CD14-positive monocyte (primary cell): ENCODE results near the gene HTD2. TPM values are rescaled to one million over a fixed set of nuclear protein-coding genes. Genes with fewer than 3 reads are reported as not detected.

Source experiments
- DNase-seq, 3 donors: peaks; one replicate each; pipeline ENCODE4 v3.0.0-alpha.2; 2011 to 2022
- H2AFZ ChIP-seq: 2 replicates; pipeline ENCODE4 v1.6.0; 2012; ENCODE audit warnings: mild to moderate bottlenecking, low read depth, low read length, inconsistent platforms; ENCODE audit not compliant: insufficient read depth, poor library complexity, severe bottlenecking
- H3K27ac ChIP-seq, 2 donors: 1 replicate in 1 of 2; 2 replicates in 1 of 2; pipeline ENCODE4 v1.5.1; 2012 to 2013; ENCODE audit warnings: low read length in 2 of 2, control low read depth in 1 of 2, inconsistent platforms in 1 of 2, low read depth in 1 of 2, mild to moderate bottlenecking in 1 of 2
- H3K27me3 ChIP-seq, 2 donors: one replicate each; pipeline versions ENCODE4 v1.6.0 to v1.6.1; 2011 to 2013; ENCODE audit warnings: low read length in 2 of 2; ENCODE audit not compliant: control insufficient read depth in 2 of 2, insufficient read depth in 2 of 2
- H3K36me3 ChIP-seq, 2 donors: replicated peaks in 1 of 2; 1 replicate in 1 of 2; 2 replicates in 1 of 2; pipeline versions ENCODE4 v1.5.1 to v1.6.1; 2012 to 2013; ENCODE audit warnings: low read length in 2 of 2, control low read depth in 1 of 2, inconsistent platforms in 1 of 2, mild to moderate bottlenecking in 1 of 2; ENCODE audit not compliant: insufficient read depth in 2 of 2, control insufficient read depth in 1 of 2
- H3K4me1 ChIP-seq, 2 donors: 1 replicate in 1 of 2; 2 replicates in 1 of 2; pipeline versions ENCODE4 v1.5.1 to v1.6.1; 2012 to 2013; ENCODE audit warnings: low read length in 2 of 2, control low read depth in 1 of 2, inconsistent platforms in 1 of 2, mild to moderate bottlenecking in 1 of 2, moderate library complexity in 1 of 2; ENCODE audit not compliant: insufficient read depth in 2 of 2, control insufficient read depth in 1 of 2
- H3K4me2 ChIP-seq: replicated peaks from 2 replicates; pipeline ENCODE3; 2012; ENCODE audit warnings: low read length, moderate library complexity, mild to moderate bottlenecking; ENCODE audit not compliant: poor library complexity, severe bottlenecking; ENCODE audit errors: extremely low read depth
- H3K4me3 ChIP-seq, 3 experiments: fragments of 200-600 bp in 1 of 3; sonication (generic) in 1 of 3; replicated peaks in 1 of 3; 1 replicate in 2 of 3; 2 replicates in 1 of 3; pipeline ENCODE4 v1.5.1; 2011 to 2013; ENCODE audit warnings: low read length in 3 of 3, mild to moderate bottlenecking in 3 of 3, control low read depth in 2 of 3, low read depth in 2 of 3, inconsistent platforms in 1 of 3, moderate library complexity in 1 of 3
- H3K79me2 ChIP-seq: 2 replicates; pipeline ENCODE4 v1.6.0; 2012; ENCODE audit warnings: mild to moderate bottlenecking, control low read depth, inconsistent platforms, low read length, moderate library complexity; ENCODE audit not compliant: insufficient read depth
- H3K9ac ChIP-seq: 2 replicates; pipeline ENCODE4 v1.6.0; 2017; ENCODE audit warnings: low read length, mild to moderate bottlenecking; ENCODE audit not compliant: insufficient read depth, poor library complexity, severe bottlenecking
- H3K9me3 ChIP-seq, 2 donors: replicated peaks in 1 of 2; 1 replicate in 1 of 2; 2 replicates in 1 of 2; pipeline versions ENCODE4 v1.5.1 to v1.6.1; 2012 to 2013; ENCODE audit warnings: low read length in 2 of 2, control low read depth in 1 of 2; ENCODE audit not compliant: control insufficient read depth in 1 of 2, insufficient read depth in 1 of 2
- H4K20me1 ChIP-seq: 2 replicates; pipeline ENCODE4 v1.6.0; 2012; ENCODE audit warnings: mild to moderate bottlenecking, low read length, control low read depth, moderate library complexity; ENCODE audit not compliant: insufficient read depth
- H3K27ac Mint-ChIP-seq, 7 donors: one replicate each; pipeline ENCODE4 v1.8.0; 2020; ENCODE audit warnings: mild to moderate bottlenecking in 7 of 7, mixed read lengths in 7 of 7, moderate library complexity in 6 of 7, inconsistent platforms in 2 of 7
- H3K27me3 Mint-ChIP-seq, 3 donors: one replicate each; pipeline ENCODE4 v1.8.0; 2021 to 2022; ENCODE audit warnings: low read depth in 3 of 3, mild to moderate bottlenecking in 3 of 3, mixed read lengths in 3 of 3, moderate library complexity in 3 of 3, inconsistent platforms in 1 of 3
- H3K36me3 Mint-ChIP-seq, 2 donors: one replicate each; pipeline ENCODE4 v1.8.0; 2020; ENCODE audit warnings: mixed read lengths in 2 of 2, inconsistent platforms in 1 of 2, mild to moderate bottlenecking in 1 of 2
- H3K4me1 Mint-ChIP-seq: one replicate; pipeline ENCODE4 v1.8.0; 2020; ENCODE audit warnings: mild to moderate bottlenecking, mixed read lengths
- H3K4me3 Mint-ChIP-seq, 2 donors: one replicate each; pipeline ENCODE4 v1.8.0; 2020; ENCODE audit warnings: mild to moderate bottlenecking in 2 of 2, mixed read lengths in 2 of 2, moderate library complexity in 1 of 2
- H3K9me3 Mint-ChIP-seq, 7 donors: one replicate each; pipeline ENCODE4 v1.8.0; 2020 to 2022; ENCODE audit warnings: mixed read lengths in 7 of 7, mild to moderate bottlenecking in 6 of 7, moderate library complexity in 6 of 7, inconsistent platforms in 2 of 7
- CTCF ChIP-seq: fragments of 200-600 bp; IDR thresholded peaks from one replicate; pipeline ENCODE4 v1.8.0; 2022; ENCODE audit warnings: antibody characterized with exemption, mild to moderate bottlenecking
- WGBS: methylation state at CpG from one replicate; pipeline ENCODE4 v1.1.5; 2013; ENCODE audit warnings: missing lambda C conversion rate; ENCODE audit not compliant: insufficient coverage; 5-methylcytosine and 5-hydroxymethylcytosine counted together
- intact Hi-C, 2 donors: fragments of 100-400 bp; cut with micrococcal nuclease; formaldehyde crosslinking; loops; one replicate each; pipeline versions ENCODE4 v1.15.0 to v1.15.1; 2023
- polyA plus RNA-seq, 3 donors: library from polyadenylated mRNA; depleted of rRNA in 1 of 3; unstranded in 2 of 3; stranded (reverse) in 1 of 3; fragments of 300-500 nt in 2 of 3; fragments of >200 nt in 1 of 3; fragmentation: Illumina TruSeq in 2 of 3; gene quantifications; 1 replicate in 2 of 3; 2 replicates in 1 of 3; pipeline ENCODE4 v1.2.3, GENCODE V29; 2012 to 2021

The HTD2 gene
- polyA plus RNA-seq, 3 donors = 4.5 to 17.3 (median 10.5) TPM

DNA sequence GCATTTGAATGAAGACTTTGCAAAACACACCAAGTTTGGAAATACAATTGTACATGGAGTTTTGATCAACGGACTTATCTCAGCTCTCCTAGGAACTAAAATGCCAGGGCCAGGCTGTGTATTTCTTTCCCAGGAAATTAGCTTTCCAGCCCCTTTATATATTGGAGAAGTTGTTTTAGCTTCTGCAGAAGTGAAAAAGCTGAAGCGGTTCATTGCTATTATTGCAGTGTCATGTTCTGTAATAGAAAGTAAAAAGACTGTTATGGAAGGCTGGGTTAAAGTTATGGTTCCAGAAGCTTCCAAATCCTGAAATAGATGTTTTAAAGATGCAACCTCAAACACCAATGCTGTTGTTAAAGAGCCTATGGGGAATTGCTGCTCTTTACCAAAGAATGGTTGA lies 11.5 kb downstream of the HTD2 start:
- Histone ChIP-seq H3K27me3 (no peaks in the 10 kb centered on the region), H3K4me1 (peaks cover 15 to 17% of the 10 kb centered on the region in 2 donors), H4K20me1 (peaks cover 49% of the 10 kb centered on the region), H2AFZ (no peak overlapping the region), H3K79me2 (peaks cover 25% of the 10 kb centered on the region), H3K9me3 (no peaks in the 10 kb centered on the region), H3K27ac (peak overlapping the region; percentile 22 to 47), H3K9ac (no peak overlapping the region), H3K36me3 (peaks cover 44 to 66% of the 10 kb centered on the region in 2 donors), H3K4me2 (peak overlapping the region; percentile 3), H3K4me3 (no peak overlapping the region)
- Mint-ChIP-seq H3K9me3 (no peaks in the 10 kb centered on the region), H3K27me3 (peaks cover 0 to 2% (median 0%) of the 10 kb centered on the region in 3 donors), H3K4me3 (no peak overlapping the region), H3K4me1 (peaks cover 19% of the 10 kb centered on the region), H3K36me3 (peaks cover 52 to 65% of the 10 kb centered on the region in 2 donors), H3K27ac (peak overlapping the region; percentile 67 to 81 (median 77))
- DNase-seq = peak in 1 of 3 donors; percentile 18
- intact Hi-C loops = loop anchor here (5.0 to 10.0 kb wide), 2 partner anchors 214 to 307 kb away; no protein-coding TSS in a partner anchor
- no peak for TF ChIP-seq CTCF
- WGBS = no CpG with 5 or more reads among the region's 2 CpGs

DNA sequence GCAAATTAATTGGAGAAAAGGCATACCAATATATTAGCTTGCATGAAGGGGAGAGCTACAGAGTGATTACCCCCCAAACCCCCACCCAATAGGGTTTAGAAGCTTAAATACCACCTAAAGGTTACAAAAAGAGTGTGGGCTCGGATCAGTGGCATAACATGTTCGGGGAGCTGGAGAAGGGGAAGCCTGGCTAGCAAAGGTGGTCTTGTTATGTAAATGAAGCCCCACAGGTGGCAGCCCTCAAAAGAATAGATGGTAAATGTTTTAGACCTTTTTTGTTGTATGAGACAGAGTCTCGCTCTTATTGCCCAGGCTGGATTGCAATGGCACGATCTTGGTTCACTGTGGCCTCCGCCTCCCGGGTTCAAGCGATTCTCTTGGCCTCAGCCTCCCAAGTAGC lies 15.5 kb downstream of the HTD2 start:
- Histone ChIP-seq H3K4me1 (peaks cover 15 to 17% of the 10 kb centered on the region in 2 donors), H3K4me3 (no peak overlapping the region), H3K27me3 (no peaks in the 10 kb centered on the region), H4K20me1 (peaks cover 27% of the 10 kb centered on the region), H3K36me3 (peaks cover 15 to 27% of the 10 kb centered on the region in 2 donors), H3K27ac (no peak overlapping the region), H3K4me2 (no peak overlapping the region), H3K9me3 (no peaks in the 10 kb centered on the region), H3K9ac (no peak overlapping the region), H3K79me2 (peaks cover 9% of the 10 kb centered on the region), H2AFZ (no peak overlapping the region)
- Mint-ChIP-seq H3K4me3 (no peak overlapping the region), H3K27me3 (peaks cover 0 to 2% (median 0%) of the 10 kb centered on the region in 3 donors), H3K27ac (no peak overlapping the region), H3K36me3 (peaks cover 24 to 26% of the 10 kb centered on the region in 2 donors), H3K4me1 (peaks cover 19% of the 10 kb centered on the region), H3K9me3 (no peaks in the 10 kb centered on the region)
- intact Hi-C loops = loop anchor here (2.0 to 10.0 kb wide), 3 partner anchors 91 to 213 kb away; partner anchors contain the start of gene ACOX2 (in 1 of the 2)
- no peak for DNase-seq
- TF ChIP-seq CTCF = no peak
- 97% methylated on average over 5 of the region's 7 CpGs for WGBS
